ENCODE data around the gene ITGA7.

ITGA7 gene

DNA sequence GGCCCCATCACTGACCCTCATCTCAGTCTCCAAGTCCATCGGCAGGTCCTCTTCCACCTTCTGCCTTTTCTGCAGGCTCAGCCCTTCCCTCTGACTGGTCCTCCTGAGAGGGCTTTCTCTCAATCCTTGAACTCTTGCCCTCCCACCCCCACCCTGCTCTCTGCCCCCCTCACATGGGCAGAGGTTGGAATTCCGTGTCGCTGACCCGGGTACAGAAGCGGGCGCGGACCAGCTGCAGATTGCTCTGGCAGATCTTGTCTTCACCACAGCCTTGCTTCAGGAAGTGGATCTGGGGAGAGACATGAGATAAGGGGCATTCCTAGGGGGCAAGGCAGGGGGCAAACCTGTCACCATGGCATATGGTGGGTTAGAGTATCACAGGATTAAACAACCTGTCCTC, 12.4 kb downstream of the ITGA7 start:
- Histone ChIP-seq H2AFZ (ENCODE audit: low read length) (no peak overlapping the region), H3K4me3 (ENCODE audit: low read length, poor library complexity, severe bottlenecking) (no peak overlapping the region), H3K4me1 (ENCODE audit: insufficient read depth, low read length, poor library complexity, severe bottlenecking) (no peaks in the 10 kb centered on the region), H3K9ac (ENCODE audit: low read depth, low read length, poor library complexity, severe bottlenecking) (no peak overlapping the region), H4K20me1 (ENCODE audit: insufficient read depth, low read length, poor library complexity, severe bottlenecking) (no peaks in the 10 kb centered on the region), H3K4me2 (ENCODE audit: low read depth, low read length, poor library complexity, severe bottlenecking) (no peak overlapping the region), H3K36me3 (ENCODE audit: insufficient read depth, low read length) (no peaks in the 10 kb centered on the region), H3K27me3 (ENCODE audit: insufficient read depth, low read length, poor library complexity, severe bottlenecking) (no peaks in the 10 kb centered on the region), H3K9me3 (ENCODE audit: insufficient read depth, low read depth, low read length) (no peaks in the 10 kb centered on the region), H3K9me2 (replicated peaks; ENCODE audit: low read depth, low read length) (no peaks in the 10 kb centered on the region), H3F3A (ENCODE audit: low read depth) (no peaks in the 10 kb centered on the region), H3K79me2 (ENCODE audit: insufficient read depth, low read length) (no peaks in the 10 kb centered on the region)
- no peak for TF ChIP-seq EZH2phosphoT487 (IDR thresholded peaks at IDR 0.05; ENCODE audit: borderline replicate concordance)
- no peak for TF ChIP-seq CTCF (conservative IDR thresholded peaks at IDR 0.05; ENCODE audit: low read length)

DNA sequence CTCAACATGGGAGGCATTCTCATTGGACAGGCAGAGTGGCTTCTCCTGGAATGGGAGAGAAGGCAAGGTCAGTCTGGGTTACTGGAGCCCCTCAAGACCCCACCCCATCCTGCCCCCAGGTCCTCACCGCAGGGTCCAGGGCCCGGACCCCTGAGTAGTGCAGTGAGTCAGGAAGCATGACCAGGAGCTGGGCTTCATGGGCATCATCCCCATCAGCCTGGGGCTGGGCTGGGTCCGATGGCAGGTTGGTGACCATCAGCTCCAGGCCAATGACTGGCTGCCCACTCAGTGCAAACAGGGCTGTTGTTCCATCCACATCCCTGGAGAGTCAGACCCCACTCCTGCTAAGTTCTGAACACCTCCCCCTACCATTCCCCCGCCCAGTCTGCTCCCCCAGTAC, 13.1 kb downstream of the ITGA7 start:
- Histone ChIP-seq H3K79me2 (ENCODE audit: insufficient read depth, low read length) (no peaks in the 10 kb centered on the region), H3K9ac (ENCODE audit: low read depth, low read length, poor library complexity, severe bottlenecking) (no peak overlapping the region), H3K4me3 (ENCODE audit: low read length, poor library complexity, severe bottlenecking) (no peak overlapping the region), H3F3A (ENCODE audit: low read depth) (no peaks in the 10 kb centered on the region), H3K4me2 (ENCODE audit: low read depth, low read length, poor library complexity, severe bottlenecking) (no peak overlapping the region), H2AFZ (ENCODE audit: low read length) (no peak overlapping the region), H3K9me3 (ENCODE audit: insufficient read depth, low read depth, low read length) (no peaks in the 10 kb centered on the region), H3K27me3 (ENCODE audit: insufficient read depth, low read length, poor library complexity, severe bottlenecking) (no peaks in the 10 kb centered on the region), H4K20me1 (ENCODE audit: insufficient read depth, low read length, poor library complexity, severe bottlenecking) (no peaks in the 10 kb centered on the region), H3K4me1 (ENCODE audit: insufficient read depth, low read length, poor library complexity, severe bottlenecking) (peaks cover under 1% of the 10 kb centered on the region), H3K36me3 (ENCODE audit: insufficient read depth, low read length) (no peaks in the 10 kb centered on the region), H3K9me2 (replicated peaks; ENCODE audit: low read depth, low read length) (no peaks in the 10 kb centered on the region)
- TF ChIP-seq CTCF (conservative IDR thresholded peaks at IDR 0.05; ENCODE audit: low read length) = no peak
- TF ChIP-seq EZH2phosphoT487 (IDR thresholded peaks at IDR 0.05; ENCODE audit: borderline replicate concordance) = no peak

DNA sequence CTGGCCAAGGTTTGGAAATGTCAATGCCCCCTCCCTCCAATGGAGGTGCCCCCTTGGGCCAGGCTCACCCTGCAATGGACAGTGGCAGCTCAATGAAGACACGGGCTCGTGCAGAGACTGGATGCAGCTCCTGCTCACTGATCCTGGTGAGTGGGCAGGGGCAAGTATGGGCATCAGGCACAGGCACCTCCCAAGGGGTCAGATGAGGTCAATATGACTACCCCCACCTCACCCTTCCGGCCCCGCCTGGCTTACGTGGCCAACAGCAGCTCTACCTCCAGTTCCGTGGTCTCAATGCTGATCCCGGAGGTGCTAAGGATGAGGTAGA, 13.6 kb downstream of the ITGA7 start:
- Histone ChIP-seq H3K4me3 (ENCODE audit: low read length, poor library complexity, severe bottlenecking) (no peak overlapping the region), H3K9me2 (replicated peaks; ENCODE audit: low read depth, low read length) (no peaks in the 10 kb centered on the region), H3K9me3 (ENCODE audit: insufficient read depth, low read depth, low read length) (no peaks in the 10 kb centered on the region), H3K79me2 (ENCODE audit: insufficient read depth, low read length) (no peaks in the 10 kb centered on the region), H3K4me1 (ENCODE audit: insufficient read depth, low read length, poor library complexity, severe bottlenecking) (peaks cover 5% of the 10 kb centered on the region), H3K9ac (ENCODE audit: low read depth, low read length, poor library complexity, severe bottlenecking) (no peak overlapping the region), H3K4me2 (ENCODE audit: low read depth, low read length, poor library complexity, severe bottlenecking) (no peak overlapping the region), H2AFZ (ENCODE audit: low read length) (no peak overlapping the region), H3F3A (ENCODE audit: low read depth) (no peaks in the 10 kb centered on the region), H4K20me1 (ENCODE audit: insufficient read depth, low read length, poor library complexity, severe bottlenecking) (no peaks in the 10 kb centered on the region), H3K27me3 (ENCODE audit: insufficient read depth, low read length, poor library complexity, severe bottlenecking) (no peaks in the 10 kb centered on the region), H3K36me3 (ENCODE audit: insufficient read depth, low read length) (no peaks in the 10 kb centered on the region)
- no peak for TF ChIP-seq EZH2phosphoT487 (IDR thresholded peaks at IDR 0.05; ENCODE audit: borderline replicate concordance)
- no peak for TF ChIP-seq CTCF (conservative IDR thresholded peaks at IDR 0.05; ENCODE audit: low read length)
